ENCODE data around the gene EHBP1.
"Not testable (repeated sequence)": the region's sequence is repeated elsewhere in the genome, so short reads cannot be mapped to it uniquely, and the experiment has no call there.

The EHBP1 gene

DNA sequence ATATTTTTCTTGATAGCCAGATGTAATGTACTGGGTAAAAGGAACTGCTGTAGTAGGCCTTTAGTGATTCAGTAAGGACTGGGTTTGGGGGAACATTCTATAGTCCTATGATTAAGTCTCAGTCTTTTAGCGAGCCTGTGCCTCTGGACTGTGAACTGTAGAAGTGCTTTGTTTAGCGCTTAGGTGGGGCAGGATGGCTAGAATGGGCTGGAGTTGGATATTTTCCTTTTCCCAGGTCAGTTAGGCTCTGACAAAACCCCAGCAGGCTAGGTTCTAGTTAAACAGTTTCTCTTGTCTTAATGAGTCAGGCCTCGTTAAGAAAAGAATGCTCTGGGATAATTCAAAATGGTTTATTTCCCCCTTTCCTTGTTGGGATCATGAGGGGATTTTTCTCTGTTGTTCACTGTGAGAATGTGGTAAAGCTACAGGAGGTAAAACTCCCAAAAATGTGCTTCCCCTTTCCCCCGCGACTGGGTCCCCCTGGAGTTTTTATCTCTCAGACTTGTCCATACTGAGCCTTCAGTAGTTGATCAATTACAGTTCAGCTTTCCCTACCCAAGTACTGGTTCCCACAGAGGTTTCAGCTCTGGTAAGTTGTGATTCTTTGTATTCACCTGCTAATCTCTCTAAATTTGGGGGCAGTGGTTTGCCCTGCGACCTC is 31.5 kb downstream of the EHBP1 start:
- no peak for DNase-seq

DNA sequence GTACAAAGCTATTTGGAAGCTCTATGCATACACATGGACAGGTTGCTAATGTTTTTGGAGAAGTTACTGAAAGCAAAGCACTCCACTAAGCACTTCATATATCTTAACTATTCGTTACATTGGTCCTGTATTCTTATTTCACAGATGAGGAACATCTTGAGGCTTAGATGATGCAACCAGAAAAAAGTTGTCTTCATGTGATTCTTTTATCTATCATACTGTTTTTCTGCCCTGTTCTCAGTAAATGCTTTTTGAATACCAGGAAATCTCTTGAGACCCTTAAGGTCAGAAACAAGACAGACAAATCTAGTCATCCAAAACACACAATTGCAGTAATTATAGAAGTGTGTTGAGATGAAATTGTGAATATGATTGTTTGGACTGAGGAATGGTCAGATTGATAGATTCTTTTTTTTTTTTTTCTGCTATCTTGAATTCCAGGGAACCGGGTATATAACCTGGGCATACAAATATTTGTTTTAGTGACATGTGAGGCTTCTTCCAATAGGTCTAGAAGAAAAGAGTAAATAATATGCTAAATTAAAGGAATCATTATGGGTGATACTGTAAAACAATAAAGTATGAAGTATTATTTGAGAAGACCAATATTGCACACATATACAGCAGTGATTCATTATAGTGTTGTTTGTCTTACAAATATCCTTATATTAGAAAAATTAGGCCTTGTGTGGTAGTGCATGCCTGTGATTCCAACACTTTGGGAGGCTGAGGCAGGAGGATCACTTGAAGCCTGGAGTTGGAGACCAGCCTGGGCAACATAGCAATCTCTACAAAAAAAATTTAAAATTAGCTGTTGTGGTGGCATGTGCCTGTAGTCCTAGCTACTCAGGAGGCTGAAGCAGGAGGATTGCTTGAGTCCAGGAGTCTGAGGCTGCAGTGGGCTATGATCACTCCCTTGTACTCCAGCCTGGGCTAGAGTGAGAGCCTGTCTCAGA is 33.7 kb downstream of the EHBP1 start:
- no peak for DNase-seq

DNA sequence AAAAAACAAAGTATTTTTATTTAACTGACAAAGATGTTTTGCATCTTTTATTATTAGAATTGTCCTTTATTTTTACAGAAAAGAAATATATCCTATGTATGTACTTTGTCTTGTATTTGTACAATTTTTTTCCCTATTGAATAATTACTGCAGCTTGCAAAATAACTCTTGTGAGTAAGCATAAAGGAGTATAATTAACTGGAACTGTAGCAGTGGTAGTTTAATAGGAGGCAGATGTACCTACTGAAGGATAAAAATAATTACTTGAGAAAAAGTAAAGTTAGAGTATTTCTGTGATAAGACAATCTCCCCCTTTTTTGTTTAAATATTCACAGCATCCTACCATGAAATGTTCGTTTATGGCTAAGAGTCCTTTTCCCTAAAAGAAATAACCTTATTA is 34.7 kb downstream of the EHBP1 start:
- no peak for DNase-seq

DNA sequence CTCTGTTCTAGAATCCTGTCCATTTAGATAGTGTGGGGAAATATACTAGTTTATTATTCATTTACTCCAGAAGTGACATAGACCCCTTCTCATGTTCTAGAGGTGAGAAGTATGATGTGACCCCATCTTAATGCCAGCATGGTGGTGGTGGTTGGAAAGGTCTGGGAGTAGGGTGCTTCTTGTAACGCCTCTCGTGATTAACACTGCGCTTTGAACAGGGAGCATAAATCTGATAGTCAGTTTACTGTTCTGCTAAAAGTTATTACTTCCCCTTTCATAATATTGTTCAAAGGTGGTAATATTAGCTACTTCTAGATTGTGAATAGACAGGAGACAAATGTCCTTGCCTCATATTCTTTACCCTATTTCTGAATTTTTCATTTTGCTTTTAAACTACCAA is 35.6 kb downstream of the EHBP1 start:
- DNase-seq = no peak

DNA sequence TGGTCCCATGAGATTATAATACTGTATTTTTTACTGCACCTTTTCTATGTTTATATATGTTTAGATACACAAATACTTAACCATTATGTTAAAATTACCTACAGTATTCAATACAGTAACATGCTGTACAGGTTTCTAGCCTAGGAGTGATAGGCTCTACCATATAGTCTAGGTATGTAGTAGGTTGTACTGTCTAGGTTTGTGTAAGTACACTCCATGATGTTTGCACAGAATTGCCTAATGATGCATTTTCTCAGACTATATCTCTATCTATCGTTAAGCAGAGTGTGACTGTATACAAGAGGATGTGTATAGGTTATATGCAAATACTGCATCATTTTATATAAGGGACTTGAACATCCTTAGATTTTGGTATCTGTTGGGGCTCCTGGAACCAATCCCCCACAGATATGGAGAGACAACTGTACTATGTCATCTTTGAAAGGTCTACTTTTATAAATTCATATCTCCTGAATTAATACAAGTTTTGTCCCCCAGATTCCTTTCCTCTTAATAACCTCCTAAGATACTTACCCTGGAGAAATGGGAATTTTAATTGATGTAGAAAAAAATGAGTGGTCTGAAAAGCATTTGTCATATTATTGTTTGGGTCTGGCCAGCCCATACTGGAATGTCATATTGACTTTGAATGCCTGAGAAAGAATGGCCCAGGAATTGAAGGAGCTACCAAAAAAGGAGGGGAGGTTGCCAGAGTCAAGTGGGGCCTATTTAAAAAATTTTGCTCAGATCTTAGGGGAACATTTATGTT is 36.6 kb downstream of the EHBP1 start:
- no peak for DNase-seq

DNA sequence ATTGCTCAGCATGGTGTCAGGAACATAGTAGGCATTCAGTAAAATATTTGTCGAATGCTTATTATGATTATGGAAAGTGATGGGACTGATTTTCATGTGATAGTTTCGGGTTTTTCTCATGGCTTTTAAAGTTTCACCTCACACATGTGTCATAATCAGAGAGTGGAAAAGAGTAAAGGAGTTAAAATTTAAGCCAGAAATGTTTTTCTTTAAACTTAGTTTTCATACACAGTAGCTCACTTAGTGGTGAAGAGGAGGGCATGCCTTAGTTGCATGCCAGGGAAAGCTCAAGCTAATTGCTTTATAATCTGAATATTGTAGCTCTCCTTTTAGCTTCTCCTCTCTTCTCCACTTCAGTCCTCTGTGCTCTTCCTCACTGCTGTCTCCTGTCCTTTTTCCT is 38.0 kb downstream of the EHBP1 start:
- no peak for DNase-seq

DNA sequence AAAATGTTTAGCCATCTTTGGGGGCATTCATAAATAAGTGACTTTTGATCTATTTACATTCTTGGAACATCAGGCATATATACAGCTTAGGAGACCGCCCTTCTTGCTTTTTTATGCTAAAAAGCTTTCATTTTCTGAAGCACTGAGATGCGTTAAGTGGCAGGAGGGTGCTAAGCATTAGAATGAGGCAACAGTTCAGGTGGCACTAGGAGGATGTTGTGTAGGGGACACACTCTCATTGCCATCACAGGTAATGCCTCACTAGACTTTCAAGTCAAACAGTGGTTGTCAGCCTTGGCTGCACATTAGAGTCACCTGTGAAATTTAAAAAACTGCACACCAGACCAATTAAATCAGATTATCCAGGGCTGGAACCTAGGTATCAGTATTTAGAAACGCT is 39.1 kb downstream of the EHBP1 start:
- DNase-seq = no peak

DNA sequence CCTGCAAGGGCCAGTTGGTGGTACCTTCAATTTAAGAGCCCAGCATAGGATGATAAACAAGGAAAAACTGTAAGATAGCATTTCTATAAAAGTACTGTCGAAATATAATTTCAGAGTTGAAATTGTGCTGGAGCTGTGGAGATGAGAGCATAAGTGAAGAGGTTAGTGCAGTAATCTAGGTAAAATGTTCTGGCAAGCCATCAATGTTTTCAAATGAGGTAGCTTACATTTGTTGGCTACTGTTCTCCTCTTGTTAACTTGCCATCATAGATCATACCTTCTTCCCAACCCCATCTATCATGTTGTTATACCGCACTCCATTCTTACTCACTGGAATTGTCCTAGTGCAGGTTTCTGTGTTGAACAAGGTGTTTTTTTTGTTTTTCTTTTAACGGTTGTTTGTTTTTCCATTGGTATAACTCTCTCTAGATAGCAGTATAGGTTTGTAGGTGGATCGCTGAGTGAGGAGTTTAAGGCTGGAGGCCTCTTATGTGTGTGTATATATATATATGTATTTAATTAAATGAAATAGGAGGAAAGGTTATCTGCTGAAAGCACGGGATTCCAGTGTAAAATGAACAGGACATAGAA is 40.5 kb downstream of the EHBP1 start:
- DNase-seq = no peak

DNA sequence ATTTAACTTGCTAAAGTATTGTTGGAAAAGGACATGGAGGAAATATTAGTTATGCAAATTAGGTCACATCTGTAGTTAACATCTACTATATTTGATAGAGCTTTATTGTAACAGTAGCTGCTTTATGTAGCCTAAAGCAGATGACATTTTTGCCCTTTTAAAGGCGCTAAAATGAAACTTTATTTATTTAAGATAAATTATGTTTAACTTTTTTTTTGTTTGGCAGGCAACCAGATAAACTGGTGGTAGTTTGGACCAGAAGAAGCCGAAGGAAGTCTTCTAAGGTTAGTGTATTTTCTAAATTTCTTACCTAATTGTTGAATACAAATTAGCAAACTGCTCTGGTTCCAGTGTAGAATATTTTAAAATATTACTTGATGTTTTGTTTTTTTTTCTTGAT is 41.7 kb downstream of the EHBP1 start:
- no peak for DNase-seq

DNA sequence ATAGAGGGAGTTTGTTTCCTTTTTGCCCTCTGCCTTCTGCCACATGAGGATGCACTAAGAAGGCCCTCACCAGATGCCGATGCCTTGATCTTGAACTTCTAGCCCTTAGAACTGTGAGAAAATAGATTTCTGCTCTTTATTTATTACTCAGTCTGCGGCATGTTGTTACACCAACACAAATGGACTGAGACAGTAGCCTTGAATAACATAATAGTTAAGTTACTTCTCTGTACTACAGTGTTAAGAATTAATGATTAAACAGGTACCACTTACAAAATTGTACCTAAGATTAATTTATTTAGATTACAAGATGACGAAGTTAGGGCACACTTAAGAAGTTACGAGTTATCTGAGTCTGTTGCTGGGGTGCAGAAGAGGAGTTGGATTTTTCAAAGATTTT is 42.4 kb downstream of the EHBP1 start:
- DNase-seq = no peak

DNA sequence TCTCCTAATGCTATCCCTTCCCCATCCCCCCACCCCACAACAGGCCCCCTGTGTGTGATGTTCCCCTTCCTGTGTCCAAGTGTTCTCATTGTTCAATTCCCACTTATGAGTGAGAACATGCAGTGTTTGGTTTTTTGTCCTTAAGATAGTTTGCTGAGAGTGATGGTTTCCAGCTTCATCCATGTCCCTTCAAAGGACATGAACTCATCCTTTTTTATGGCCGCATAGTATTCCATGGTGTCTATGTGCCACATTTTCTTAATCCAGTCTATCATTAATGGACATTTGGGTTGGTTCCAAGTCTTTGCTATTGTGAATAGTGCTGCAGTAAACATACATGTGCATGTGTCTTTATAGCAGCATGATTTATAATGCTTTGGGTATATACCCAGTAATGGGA is 43.6 kb downstream of the EHBP1 start:
- DNase-seq = not testable (repeated sequence)

DNA sequence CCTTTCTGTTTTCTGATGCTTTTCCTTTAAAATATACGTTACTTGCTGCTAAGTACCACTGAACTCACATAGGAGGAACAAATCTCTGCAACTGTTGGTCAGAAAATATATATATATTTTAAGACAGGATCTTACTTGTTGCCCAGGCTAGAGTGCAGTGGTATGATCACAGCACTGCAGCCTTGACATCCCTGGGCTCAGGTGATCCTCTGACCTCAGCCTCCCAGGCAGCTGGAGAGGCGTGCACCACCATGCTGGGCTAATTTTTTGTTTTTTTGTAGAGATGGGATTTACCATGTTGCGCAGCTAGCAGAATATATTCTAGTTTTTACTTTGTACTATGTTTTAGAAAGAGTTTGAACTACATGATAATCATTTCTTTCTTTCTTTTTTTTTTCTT is 51.5 kb downstream of the EHBP1 start:
- DNase-seq = no peak

DNA sequence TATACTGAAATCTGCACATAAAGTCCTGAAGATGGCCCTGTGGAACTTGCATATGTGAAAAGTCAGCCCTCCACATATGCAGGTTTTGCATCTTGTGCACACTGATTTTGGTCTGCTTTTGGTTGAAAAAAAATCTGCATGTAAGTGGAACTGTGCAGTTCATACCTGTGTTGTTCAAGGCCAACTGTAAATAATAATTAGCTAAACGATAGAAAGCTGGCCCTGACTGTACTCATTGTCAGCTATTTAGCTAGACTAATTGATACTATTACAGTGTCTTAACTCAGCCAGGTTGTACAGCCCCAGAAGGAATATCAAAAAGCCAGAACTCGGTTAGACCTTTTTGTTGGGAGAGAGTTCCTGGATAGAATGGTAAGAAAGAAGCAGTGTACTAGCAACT is 54.5 kb downstream of the EHBP1 start:
- DNase-seq = no peak

DNA sequence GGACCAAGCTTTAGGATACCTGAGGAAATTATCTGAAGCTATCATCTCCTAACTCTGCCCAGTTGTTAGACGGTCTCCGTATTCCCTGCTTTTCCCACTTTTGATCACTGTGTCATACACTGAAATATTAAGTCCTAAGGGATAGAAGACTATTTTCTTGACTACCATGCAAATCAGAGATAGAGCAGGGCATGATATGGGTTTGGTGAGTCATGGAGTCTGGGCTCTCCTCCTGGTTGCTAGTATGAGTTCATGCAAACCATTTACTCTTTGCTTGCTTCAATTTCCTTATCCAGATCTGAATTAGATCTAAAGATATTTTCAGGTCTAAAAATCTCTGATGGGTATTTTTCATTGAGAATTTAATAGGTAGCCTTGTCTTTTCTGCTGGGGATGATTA is 55.0 kb downstream of the EHBP1 start:
- no peak for DNase-seq

DNA sequence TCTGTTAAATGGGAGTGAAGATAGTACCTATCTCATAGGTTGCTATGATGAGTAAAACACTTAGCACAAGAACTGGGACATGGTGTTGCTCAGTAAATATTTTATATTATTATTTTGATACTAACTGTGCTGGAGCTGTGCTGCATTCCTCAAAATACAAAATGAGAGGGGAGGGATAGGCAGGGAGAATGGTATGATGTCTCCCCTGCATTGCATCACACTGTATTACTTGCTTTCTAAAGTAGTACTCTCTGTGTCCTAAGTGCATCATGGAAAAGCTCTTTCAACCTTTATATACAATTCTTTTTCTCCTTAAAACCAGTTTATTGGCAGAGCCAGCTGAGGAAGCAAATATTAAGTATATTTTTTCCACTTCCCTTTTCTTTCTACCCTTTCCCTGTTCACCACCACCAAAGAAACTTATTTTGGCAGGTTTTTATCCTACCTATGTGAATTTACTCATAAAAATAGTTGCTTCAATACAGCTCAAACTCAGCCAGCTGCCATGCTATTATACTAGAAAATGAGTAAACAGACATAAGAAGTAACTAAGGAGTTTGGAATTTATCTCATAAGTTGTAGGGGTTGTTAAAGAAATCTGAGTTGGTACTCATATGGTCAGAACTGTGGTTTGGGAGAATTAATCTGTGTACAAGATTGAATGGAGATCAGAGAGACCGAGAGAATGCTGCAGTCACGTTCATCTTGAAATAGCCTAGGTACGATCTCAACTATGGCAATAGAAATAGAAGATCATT is 60.3 kb downstream of the EHBP1 start:
- no peak for DNase-seq

DNA sequence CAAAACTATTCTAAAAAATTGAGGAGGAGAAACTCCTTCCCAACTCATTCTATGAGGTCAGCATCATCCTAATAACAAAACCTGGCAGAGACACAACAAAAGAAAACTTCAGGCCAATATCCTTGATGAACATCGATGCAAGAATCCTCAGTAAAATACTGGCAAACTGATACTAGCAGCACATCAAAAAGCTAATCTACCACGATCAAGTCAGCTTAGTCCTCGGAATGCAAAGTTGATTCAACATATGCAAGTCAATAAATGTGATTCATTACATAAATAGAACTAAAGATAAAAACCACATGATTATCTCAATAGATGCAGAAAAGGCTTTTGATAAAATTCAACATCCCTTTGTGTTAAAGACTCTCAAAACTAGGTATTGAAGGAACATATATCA is 63.1 kb downstream of the EHBP1 start:
- no peak for DNase-seq

DNA sequence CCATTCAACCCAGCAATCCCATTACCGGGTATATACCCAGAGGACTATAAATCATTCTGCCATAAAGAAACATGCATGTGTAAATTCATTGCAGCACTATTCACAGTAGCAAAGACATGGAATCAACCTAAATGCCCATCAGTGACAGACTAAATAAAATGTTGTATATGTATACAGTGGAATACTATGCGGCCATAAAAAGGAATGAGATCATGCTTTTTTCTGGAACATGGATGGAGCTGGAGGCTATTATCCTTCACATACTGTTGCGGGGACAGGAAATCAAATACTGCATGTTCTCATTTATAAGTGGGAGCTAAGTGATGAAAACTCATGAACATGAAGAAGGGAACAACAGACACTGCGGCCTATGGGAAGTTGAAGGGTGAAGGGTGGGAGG is 65.1 kb downstream of the EHBP1 start:
- no peak for DNase-seq

DNA sequence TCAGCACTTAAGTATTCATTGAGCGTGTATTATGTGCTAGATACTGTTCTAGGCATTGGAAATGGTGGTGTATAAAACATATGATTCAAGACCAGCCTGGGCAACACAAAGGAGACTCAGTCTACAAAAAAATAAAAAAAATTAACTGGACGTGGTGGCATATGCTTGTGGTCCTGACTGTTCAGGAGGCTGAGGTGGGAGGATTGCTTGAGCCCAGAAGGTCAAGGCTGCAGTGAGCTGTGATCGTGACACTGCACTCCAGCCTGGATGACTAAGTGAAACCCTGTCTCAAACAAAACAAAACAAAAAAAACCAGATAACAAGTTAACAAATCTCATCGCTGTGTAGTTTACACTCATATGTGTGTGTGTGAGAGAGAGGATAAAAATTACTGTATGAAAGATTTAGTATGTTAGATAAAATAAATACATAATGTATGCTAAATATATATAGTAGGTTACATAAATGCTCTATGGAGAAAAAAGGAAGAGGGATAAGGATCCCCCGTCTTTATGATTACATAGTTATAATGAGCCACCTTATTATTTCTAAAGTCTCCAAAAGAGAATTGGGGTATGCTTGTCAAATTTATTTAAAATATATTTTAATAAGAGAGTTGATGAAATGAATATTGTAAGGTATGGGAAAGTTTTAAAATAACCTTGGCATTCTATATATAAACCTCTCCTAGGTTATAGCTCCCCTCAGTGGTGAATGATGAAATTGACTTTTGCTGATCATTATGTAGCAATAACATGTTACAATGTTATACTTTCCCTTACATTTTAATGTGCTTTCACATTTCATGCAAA is 69.2 kb downstream of the EHBP1 start:
- DNase-seq = no peak

DNA sequence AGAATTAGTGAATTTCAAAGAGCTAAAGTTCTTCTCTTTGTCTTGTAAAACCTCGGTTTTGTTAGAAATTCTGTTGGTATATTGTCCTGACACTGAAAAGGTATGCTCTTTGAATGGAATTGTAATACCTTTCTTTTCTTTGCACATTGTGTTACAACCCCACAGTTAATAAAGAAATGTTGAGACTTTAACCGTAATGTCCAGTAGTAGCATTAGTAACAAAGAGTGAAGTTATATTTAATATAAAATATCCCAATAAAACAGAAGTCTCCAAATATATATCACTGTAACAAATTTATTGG is 69.8 kb downstream of the EHBP1 start:
- no peak for DNase-seq

DNA sequence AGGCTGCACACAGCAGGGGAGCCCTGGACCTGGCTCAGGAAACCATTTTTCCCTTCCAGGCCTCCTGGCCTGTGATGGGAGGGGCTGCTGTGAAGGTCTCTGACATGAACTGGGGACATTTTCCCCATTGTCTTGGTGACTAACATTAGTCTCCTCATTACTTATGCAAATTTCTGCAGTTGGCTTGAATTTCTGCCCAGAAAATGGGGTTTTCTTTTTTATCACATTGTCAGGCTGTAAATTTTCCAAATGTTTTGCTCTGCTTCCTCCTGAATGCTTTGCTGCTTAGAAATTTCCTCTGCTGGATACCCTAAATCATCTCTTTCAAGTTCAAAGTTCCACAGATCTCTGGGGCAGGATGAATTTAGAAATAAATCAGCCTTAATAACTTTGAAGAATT is 78.2 kb downstream of the EHBP1 start:
- no peak for DNase-seq

DNA sequence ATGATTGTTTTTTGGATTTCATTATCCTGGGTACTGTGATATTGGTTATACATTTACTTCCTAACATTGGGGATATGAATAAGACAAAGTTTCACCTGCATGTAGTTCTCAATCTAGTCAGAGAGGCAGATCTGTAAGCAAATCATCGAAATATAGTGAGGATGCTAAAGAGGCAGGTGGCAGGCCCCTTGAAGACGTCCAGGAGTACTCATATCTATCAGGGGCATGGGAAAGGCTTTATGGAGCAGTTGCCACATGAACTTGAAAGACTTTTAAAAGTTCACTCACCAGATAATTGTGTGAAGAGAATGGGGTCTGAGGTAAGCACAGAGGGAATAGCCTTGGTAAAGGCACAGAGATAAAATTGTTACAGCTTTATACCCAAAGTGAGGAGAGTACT is 78.8 kb downstream of the EHBP1 start:
- no peak for DNase-seq

DNA sequence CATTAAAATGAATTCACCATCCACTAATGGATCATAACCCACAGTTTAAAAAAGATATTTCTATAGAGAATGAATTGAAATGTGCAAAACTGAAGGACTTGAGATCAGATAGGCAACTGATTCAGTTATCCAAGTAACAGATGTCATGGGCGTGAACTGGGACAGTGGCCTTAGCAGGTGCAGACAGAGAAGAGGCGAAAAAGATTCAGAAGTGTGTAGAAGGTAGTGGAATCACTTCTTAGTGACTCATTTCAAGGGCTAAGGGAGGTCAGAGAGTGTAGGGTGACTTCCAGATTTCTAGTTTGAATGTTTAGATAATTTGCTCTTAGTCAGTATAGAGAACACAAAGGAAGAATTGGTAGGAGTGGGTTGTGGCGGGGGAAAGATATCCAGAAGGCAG is 79.7 kb downstream of the EHBP1 start:
- DNase-seq = no peak
